ENCODE data around the gene C2orf72. TPM values are rescaled to one million over a fixed set of nuclear protein-coding genes. Genes with fewer than 3 reads are reported as not detected.

Gene C2orf72
- polyA plus RNA-seq, 3 donors, result not detected

- H3K9me3 ChIP-seq (replicated peaks in 1 of 2; ENCODE audit: control insufficient read depth in 1 of 2, insufficient read depth in 1 of 2, low read length in 2 of 2), result no peaks in the 10 kb centered on the region
- 41% methylated on average over 70 of the region's 70 CpGs for WGBS (ENCODE audit: insufficient coverage)
- no peak overlapping the region for H3K9ac ChIP-seq (ENCODE audit: insufficient read depth, low read length, poor library complexity, severe bottlenecking)
- H3K4me3 Mint-ChIP-seq, result no peak overlapping the region
- H3K4me2 ChIP-seq (replicated peaks; ENCODE audit: extremely low read depth, low read length, poor library complexity, severe bottlenecking), result no peak overlapping the region
- no peaks in the 10 kb centered on the region for H4K20me1 ChIP-seq (ENCODE audit: insufficient read depth, low read length)
- no peaks in the 10 kb centered on the region for H3K36me3 ChIP-seq (replicated peaks in 1 of 2; ENCODE audit: control insufficient read depth in 1 of 2, insufficient read depth in 2 of 2, low read length in 2 of 2)
- peaks cover 0 to 4% (median 0%) of the 10 kb centered on the region in 7 donors for H3K9me3 Mint-ChIP-seq
- peaks cover 19 to 59% (median 25%) of the 10 kb centered on the region in 3 donors for H3K27me3 Mint-ChIP-seq (ENCODE audit: low read depth in 3 of 3)
- TF ChIP-seq CTCF (IDR thresholded peaks at IDR 0.05), result no peak
- peaks cover 5% of the 10 kb centered on the region for H3K4me1 Mint-ChIP-seq
- H3K79me2 ChIP-seq (ENCODE audit: insufficient read depth, low read length), result no peaks in the 10 kb centered on the region
- no peak for DNase-seq
- peaks cover 3 to 19% of the 10 kb centered on the region in 2 donors for H3K27me3 ChIP-seq (ENCODE audit: control insufficient read depth in 2 of 2, insufficient read depth in 2 of 2, low read length in 2 of 2)
- no peak overlapping the region for H2AFZ ChIP-seq (ENCODE audit: insufficient read depth, low read depth, low read length, poor library complexity, severe bottlenecking)
- no peak overlapping the region for H3K4me3 ChIP-seq (replicated peaks in 1 of 3; ENCODE audit: low read depth in 2 of 3, low read length in 3 of 3)
- intact Hi-C loops (cut with micrococcal nuclease), result loop anchor here in 1 of 2 donors (5.0 kb wide), 1 partner anchor 168 kb away; no protein-coding TSS in a partner anchor
- H3K4me1 ChIP-seq (ENCODE audit: control insufficient read depth in 1 of 2, insufficient read depth in 2 of 2, low read length in 2 of 2), result peaks cover 6 to 7% of the 10 kb centered on the region in 2 donors
- no peaks in the 10 kb centered on the region for H3K36me3 Mint-ChIP-seq
- no peak overlapping the region for H3K27ac Mint-ChIP-seq
- H3K27ac ChIP-seq (ENCODE audit: low read depth in 1 of 2, low read length in 2 of 2), result no peak overlapping the region
Measured at GRCh38 chr2:230990131-230990898, 47.0 kb upstream of the C2orf72 start.

DNA sequence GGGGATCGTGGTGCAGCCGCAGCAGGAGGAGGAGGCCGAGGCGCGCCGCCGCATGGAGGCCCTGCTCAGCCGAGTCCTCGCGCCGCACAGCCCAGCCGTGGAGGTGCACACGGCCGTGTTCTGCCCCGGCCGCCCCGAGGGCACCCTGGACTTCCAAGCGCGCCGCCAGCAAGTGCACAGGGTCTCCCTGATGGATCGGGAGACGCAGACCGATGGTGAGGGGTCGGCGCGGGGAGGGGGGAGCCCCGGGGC lies 46.5 kb upstream of the C2orf72 start:
- H3K36me3 ChIP-seq (replicated peaks in 1 of 2; ENCODE audit: control insufficient read depth in 1 of 2, insufficient read depth in 2 of 2, low read length in 2 of 2), result no peaks in the 10 kb centered on the region
- H3K27me3 ChIP-seq (ENCODE audit: control insufficient read depth in 2 of 2, insufficient read depth in 2 of 2, low read length in 2 of 2), result peaks cover 3 to 19% of the 10 kb centered on the region in 2 donors
- H3K9ac ChIP-seq (ENCODE audit: insufficient read depth, low read length, poor library complexity, severe bottlenecking), result no peak overlapping the region
- H3K4me2 ChIP-seq (replicated peaks; ENCODE audit: extremely low read depth, low read length, poor library complexity, severe bottlenecking), result no peak overlapping the region
- no peak for TF ChIP-seq CTCF (IDR thresholded peaks at IDR 0.05)
- intact Hi-C loops (cut with micrococcal nuclease), result loop anchor here in 1 of 2 donors (5.0 kb wide), 1 partner anchor 169 kb away; no protein-coding TSS in a partner anchor
- peaks cover 0 to 4% (median 0%) of the 10 kb centered on the region in 7 donors for H3K9me3 Mint-ChIP-seq
- H3K9me3 ChIP-seq (replicated peaks in 1 of 2; ENCODE audit: control insufficient read depth in 1 of 2, insufficient read depth in 1 of 2, low read length in 2 of 2), result no peaks in the 10 kb centered on the region
- no peaks in the 10 kb centered on the region for H3K79me2 ChIP-seq (ENCODE audit: insufficient read depth, low read length)
- no peak overlapping the region for H3K4me3 Mint-ChIP-seq
- H3K4me3 ChIP-seq (replicated peaks in 1 of 3; ENCODE audit: low read depth in 2 of 3, low read length in 3 of 3), result no peak overlapping the region
- H2AFZ ChIP-seq (ENCODE audit: insufficient read depth, low read depth, low read length, poor library complexity, severe bottlenecking), result no peak overlapping the region
- no peak overlapping the region for H3K27ac ChIP-seq (ENCODE audit: low read depth in 1 of 2, low read length in 2 of 2)
- H3K27me3 Mint-ChIP-seq (ENCODE audit: low read depth in 3 of 3), result peaks cover 18 to 61% (median 25%) of the 10 kb centered on the region in 3 donors
- H3K4me1 ChIP-seq (ENCODE audit: control insufficient read depth in 1 of 2, insufficient read depth in 2 of 2, low read length in 2 of 2), result peaks cover 6 to 7% of the 10 kb centered on the region in 2 donors
- H4K20me1 ChIP-seq (ENCODE audit: insufficient read depth, low read length), result no peaks in the 10 kb centered on the region
- WGBS (ENCODE audit: insufficient coverage), result 45% methylated on average over 27 of the region's 27 CpGs
- no peak overlapping the region for H3K27ac Mint-ChIP-seq
- H3K36me3 Mint-ChIP-seq, result no peaks in the 10 kb centered on the region
- peaks cover 5% of the 10 kb centered on the region for H3K4me1 Mint-ChIP-seq
- no peak for DNase-seq
